HuH-7.5 (cell line): Measurements from ENCODE around the gene ISL2.

Experiments used
- DNase-seq: peaks from one replicate; pipeline ENCODE4 v3.0.0; 2011; ENCODE audit warnings: low spot score

The ISL2 gene

DNA sequence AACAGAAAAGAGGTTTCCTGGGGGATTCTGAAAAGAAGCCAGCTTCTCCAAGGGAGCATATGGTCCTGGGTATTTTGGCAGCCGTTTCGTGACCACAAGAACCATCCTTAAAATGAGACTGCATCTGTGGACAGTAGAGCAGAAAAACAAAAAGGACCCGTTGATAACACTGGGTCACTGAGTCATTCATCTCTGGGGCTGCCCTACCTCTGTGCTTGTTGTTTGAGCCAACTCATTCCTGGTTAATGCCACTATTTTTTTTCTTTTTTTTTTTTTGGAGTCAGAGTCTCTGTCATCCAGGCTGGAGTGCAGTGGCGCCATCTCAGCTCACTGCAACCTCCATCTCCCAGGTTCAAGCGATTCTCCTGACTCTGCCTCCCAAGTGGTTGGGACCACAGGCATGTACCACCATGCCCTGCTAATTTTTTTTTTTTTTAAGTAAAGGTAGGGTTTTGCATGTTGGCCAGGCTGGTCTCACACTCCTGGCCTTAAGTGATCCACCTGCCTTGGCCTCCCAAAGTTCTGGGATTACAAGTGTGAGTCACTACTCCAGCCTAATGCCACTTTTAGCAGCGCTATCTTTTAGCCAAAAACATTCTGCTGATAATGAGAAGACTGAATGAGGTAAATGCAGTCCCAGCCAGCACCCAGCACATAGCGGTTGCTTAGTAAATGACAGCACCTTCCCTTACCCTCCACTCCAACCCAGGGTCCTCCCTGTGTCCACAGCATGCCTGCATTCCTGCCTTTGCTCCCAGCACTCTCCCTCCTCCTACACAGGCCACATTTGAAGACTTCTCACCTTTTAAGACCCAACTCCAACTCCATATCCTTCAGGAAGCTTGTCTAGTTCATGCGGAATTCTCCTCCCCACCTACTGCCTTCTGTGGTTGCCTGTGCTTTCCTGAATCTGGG is 9.1 kb upstream of the ISL2 start:
- DNase-seq, result no peak

- DNase-seq, result no peak
Observed at GRCh38 chr15:76328106-76328696, 8.4 kb upstream of the ISL2 start.

DNA sequence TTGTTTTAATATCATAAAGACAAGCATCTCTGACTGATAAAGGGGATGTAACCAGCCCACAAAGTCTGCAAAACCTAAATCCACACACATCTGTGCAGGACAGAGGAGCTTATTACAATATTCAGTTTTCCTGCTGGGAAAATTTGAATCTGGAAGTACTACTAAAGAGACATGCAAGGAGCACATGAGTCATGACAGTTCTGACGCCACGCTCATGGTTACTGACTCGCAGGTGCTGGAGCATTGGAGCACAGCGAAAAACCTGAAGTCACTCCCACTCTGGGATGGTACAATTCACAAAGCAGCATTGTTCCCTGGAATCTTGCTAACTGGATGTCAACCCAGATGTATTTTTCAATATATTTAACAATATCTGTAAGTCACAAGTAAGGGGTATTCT is 7.6 kb upstream of the ISL2 start:
- no peak for DNase-seq

DNA sequence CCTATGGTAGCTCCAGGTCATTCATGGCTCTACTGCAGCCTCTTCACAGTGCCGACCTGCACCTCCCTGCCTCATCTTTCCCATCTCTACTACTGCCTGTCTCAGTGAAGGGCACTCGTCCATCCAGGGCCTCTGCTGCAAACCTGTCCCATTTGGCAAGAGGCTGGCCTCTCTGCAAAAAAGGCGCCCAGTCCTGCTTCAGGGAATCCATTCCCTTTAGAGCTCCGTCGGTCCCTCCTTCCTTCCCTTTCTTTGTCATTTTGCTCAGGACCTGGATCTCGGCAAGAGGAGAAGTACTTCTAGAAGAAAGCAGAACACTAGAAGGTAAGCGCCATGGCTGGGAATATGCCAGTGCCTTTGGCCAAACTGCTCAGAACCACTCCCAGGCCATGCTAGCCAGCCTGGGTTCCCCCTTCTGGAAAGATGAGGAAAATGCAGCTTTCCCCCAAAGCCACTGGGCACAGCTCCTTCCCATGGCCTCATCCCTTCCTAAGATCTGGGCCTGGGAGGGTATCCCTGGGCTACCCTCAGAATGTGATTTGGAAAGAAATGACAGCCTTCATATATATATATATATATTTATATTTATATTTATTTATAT is 6.4 kb upstream of the ISL2 start:
- peak; percentile 67 for DNase-seq

DNA sequence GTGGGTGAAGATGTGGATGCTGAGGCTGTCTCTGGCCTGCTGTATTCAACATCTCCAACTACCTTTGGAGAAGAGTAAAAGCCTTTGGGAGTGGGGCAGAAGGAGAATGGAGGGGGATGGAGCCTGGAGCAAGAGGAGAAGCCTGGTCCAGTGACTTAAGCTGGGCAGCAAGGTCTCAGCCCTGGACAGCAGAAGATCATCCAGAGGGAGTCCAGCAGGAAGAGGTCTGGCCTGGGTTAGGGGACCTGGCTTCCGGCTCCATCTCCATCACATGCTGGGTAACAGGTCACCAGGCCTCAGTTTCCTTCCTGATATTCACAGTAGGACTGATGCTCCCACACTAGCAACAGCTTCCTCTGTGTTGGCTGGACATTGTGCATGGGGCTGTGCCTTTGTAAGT is 3.8 kb upstream of the ISL2 start:
- DNase-seq, result no peak

GRCh38 chr15:76333309-76333708 is 3.3 kb upstream of the ISL2 start:
- DNase-seq, result no peak

- DNase-seq, result peak; percentile 88
Observed at GRCh38 chr15:76333720-76334437, 2.7 kb upstream of the ISL2 start.

DNA sequence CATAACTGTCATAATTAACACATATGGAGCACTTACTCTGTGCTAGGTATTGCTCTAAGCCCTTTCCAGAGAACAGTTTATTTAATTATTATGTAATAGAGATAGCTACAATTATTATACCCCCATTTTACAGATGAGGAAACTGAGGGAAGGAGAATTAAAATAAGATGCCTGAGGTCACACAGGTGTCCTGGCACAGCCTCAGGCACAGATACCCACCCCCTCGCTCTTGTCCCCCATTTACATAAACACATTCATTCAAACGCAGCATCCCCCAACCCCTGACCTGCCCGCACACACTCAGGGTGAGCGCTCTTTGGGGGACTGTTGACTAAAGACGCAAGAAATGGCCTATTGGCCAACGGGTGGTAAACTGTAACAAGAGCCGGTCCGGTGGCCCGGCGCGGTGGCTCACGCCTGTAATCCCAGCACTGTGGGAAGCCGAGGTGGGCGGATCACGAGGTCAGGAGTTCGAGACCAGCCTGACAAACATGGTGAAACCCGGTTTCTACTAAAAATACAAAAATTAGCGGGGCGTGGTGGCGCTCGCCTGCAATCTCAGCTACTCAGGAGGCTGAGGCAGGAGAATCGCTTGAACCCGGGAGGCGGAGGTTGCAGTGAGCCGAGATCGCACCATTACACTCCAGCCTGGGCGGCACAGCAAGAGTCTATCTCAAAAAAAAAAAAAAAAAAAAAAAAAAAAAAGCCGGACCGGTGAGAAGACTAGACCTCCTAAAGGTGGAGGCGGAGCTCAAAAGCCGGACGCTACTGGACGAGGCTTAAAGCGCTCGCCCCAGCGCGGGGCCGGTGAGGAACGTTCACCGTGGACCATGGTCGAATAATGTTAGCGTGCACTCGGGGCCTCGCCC is 1.9 kb upstream of the ISL2 start:
- DNase-seq, result no peak

GRCh38 chr15:76335307-76336253 is 993 bp upstream of the ISL2 start:
- DNase-seq, result peak; percentile 75

- peak; percentile 98 for DNase-seq
Observed at GRCh38 chr15:76337059-76337695, 604 bp downstream of the ISL2 start.

GRCh38 chr15:76337696-76338485 is 1.3 kb downstream of the ISL2 start:
- DNase-seq, result peak; percentile 59

DNA sequence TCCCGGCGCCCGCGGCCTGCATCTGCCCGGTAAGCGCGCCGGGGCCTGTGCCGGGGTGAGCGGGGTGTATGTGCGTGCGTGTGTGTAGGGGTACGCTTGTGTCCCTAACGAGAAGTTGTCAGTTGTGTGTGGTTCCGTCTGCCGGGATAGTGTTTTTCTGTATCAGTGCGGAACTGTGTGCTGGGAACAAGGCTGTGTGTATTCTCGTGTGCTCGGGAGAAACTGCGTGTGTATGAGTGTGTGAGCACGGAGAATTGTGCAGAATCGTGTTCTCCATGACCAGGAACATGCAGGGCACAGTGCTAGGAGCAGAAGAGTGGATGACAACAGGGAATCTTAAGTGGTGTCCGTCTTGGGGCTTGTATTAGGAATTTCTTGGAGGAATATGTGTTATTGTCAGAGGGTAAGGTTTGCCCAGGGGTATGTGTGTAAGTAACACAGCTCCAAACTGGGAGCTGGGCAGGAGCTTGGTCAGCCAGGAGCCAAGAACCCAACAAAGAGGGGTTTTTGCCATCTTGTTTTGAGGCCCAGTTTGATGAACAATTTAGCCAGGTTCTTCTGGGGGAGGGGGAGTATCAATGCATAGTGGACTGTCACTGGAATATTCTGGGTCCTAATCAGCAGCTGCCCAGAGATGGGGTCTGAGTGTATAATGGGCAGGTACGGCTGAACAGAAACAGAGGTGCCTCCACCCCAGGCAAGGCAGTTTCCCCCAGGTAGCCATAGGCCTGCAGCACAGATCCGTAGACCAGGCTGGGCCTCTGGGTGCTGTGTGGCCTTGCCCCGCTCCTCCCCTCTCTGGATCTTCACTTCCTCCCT is 2.1 kb downstream of the ISL2 start:
- DNase-seq, result peak; percentile 39

GRCh38 chr15:76339305-76340197 is 3.0 kb downstream of the ISL2 start:
- DNase-seq, result peak; percentile 24

- DNase-seq, result peak; percentile 45
Observed at GRCh38 chr15:76340198-76340802, 3.7 kb downstream of the ISL2 start.

DNA sequence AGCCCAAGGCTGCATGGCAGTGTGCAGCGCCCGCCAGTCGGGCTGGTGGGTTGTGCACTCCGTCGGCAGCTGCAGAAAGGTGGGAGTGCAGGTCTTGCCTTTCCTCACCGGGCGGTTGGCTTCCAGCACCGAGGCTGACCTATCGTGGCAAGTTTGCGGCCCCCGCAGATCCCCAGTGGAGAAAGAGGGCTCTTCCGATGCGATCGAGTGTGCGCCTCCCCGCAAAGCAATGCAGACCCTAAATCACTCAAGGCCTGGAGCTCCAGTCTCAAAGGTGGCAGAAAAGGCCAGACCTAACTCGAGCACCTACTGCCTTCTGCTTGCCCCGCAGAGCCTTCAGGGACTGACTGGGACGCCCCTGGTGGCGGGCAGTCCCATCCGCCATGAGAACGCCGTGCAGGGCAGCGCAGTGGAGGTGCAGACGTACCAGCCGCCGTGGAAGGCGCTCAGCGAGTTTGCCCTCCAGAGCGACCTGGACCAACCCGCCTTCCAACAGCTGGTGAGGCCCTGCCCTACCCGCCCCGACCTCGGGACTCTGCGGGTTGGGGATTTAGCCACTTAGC is 4.3 kb downstream of the ISL2 start:
- DNase-seq, result peak; percentile 37

DNA sequence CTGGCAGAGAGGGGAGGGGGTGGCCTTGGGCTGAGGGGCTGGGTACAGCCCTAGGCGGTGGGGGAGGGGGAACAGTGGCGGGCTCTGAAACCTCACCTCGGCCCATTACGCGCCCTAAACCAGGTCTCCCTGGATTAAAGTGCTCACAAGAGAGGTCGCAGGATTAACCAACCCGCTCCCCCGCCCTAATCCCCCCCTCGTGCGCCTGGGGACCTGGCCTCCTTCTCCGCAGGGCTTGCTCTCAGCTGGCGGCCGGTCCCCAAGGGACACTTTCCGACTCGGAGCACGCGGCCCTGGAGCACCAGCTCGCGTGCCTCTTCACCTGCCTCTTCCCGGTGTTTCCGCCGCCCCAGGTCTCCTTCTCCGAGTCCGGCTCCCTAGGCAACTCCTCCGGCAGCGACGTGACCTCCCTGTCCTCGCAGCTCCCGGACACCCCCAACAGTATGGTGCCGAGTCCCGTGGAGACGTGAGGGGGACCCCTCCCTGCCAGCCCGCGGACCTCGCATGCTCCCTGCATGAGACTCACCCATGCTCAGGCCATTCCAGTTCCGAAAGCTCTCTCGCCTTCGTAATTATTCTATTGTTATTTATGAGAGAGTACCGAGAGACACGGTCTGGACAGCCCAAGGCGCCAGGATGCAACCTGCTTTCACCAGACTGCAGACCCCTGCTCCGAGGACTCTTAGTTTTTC is 4.9 kb downstream of the ISL2 start:
- DNase-seq, result peak; percentile 27
